GM19351 (cell line): ENCODE measurements around the gene VILL.

Experiments used
- ATAC-seq: cut with Tn5 transposase; IDR thresholded peaks from one replicate; pipeline ENCODE4 v1.9.1; 2021; ENCODE audit warnings: mild to moderate bottlenecking, moderate library complexity; ENCODE audit not compliant: unreplicated experiment

Gene VILL

DNA sequence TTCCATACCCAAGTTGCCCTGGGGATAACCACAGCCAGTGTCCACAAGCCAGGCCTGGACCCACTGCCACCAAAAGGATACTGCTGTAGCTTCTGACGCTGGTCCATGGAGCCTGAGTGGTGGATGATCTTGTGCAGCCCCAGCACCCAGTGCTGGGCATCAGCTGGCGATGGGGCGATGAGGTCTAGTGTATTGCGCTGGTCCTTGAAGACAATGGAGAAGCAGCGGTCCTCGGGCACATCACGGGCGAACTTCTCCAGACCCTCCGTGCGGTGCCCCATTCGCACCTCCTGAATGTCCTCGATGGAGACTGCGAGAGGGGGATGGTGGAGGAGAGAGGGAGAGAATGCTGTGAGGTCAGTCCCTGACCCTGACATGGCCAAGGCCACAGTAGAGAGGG, 25.8 kb downstream of the VILL start:
- no peak for ATAC-seq

DNA sequence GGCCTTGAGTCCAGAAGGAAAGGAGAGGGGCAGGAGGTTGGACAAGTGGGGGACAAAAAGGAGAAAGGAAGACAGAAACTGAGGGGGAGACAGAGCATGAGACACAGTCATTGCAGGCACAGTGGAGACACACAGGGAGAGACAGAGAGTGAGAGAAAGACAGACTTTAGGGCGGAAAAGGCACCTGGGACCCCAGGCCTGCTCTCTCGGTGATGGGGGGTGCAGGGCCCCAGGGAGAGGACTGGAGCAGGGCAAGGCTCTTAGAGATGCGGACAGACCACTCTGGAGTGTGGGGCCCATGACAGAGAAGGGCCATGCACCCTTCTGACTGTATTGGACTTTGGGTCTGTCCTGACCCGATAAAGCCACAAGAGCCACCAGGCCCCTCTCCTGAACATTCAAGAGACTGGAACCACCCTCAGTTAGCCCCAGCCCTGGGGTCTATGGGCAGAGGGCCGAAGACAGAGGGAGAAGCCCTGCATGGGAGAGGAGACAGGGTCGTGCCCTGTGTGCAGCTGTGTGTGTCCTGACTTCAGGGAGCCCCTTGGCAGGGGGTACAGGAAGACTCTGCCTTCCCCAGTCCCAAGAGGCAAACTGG, 26.4 kb downstream of the VILL start:
- ATAC-seq, result no peak

DNA sequence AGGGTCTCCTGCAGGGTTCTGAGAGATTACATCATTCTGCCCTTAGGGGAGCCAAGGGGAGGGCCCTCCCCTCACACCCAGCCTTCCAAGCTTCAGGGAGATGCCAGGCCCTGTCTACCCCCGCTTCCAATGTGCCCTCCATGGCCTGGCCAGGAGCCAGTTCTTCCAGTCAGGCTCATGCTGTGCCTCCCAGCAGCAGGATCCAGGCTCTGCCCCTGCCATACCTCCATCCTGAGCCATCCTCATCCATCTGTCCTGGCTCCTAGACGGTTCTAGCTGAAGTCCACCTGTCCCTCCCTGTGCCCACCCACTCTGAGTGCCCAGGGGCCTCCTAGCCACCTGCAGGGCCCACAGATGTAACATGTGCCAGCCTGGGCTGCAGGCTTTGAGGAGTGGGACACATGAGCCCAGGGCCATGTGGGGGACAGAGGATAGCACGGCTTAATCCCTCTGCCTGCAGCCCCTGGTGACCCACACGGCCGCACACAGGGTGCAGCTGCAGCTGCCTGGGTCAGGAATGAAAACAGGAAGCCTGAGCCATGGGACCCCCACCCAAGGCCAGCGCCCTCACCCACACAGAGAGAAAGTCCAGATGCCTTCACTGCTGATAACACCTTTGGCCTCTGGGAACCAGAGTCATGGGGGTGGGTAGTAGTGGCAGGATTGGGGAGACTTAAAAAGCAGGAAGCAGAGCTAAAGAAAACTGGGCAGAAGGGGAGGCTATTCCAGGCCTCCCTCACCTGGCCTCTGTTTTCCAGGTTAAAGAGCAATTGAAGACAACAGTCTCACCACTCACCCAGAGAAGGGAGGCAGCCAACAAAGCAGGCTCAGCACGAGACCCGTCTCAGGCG, 27.1 kb downstream of the VILL start:
- no peak for ATAC-seq

DNA sequence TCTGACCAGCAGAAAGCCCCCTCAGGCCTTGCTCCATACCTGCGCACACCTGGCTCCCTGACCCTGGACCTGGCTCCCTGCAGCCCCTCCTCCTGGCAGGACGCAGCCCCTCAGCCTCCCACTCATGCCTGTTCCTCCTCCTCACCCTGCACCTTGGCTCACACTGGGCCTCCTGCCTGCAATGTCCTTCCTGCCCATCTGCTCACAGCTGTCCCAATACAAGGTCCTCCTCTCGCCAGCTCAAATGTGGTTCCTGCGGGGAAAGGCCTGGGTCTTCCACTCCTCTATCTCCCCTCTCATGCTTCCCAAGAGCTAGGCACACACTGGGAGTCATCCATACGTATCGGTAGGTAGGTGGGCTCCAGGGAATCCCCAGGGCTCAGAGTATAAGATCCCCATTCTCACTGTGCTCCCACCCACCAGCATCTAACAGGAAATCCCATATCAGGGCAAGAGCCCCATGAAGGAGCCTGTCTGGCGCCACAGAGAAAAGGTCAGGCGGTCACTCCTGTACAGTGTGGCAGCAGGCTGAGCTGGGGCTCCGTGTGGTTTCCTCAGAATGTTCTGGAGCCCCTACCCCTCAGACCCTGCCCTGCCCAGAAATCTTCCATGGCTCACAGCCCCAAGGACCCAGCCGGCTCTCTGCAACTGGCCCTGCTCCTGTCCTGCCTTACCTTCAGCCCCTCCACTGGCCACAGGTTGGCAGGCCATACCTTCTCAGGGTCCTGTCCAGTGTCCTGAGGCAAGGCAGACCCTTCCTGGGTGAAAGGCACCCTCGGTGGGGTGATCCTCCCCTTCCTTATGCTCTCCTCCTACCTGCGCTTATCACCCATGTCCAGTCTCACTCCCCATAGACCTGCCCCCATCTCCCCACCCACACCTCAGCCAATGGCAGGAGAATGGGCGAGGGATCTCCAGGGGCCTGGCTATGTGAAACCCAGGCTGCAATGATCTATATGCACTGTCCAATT, 28.0 kb downstream of the VILL start:
- no peak for ATAC-seq

DNA sequence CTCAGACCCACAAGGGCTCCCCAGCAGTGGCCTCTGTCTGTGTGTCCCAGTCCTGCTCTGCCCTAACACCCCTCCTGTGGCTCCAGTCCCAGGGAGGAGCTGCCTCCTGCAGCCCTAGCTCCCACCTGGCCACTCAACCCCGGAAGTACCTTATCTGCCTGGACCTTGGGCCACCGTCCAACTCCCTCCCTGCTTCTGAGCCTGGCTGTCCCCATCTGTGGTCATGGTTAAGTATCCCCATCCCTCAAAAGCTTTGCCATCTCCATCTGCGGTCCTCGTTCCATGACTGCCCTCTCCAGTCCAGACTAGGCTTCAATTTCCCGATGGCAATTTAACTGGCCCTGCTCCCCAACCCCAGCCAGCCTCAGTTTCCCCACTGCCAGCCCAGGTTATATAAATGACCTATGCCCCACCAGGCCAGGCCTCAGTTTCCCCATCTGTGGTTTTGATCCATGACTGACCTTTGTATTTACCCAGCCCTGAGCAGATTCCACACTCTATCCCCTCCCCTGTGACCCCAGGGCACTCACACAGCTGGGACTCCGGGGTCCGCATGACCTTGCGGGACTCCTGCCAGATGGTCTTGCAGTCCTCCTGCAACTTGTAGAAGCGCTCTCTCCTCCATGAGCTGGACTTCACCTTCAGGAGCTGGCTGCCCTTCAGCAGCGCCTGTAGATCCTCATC, 29.2 kb downstream of the VILL start:
- ATAC-seq, result no peak

DNA sequence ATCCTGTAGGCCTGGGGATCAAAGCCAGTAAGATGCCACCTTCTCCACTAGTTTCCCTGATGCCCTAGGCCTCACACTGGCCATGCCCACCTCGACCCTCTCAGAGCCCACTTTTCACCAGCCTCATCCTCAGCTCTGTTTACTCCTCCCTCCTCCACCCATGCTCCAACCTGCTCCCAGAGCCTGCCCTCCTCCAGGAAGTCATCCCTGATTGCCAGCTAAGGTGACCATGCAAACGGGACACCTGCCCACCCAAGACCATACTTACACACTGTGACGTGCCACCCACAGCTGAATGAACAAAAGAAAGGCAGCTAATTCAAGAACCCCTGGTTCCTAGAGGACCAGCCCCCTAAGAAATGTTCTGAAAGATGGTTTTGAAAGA, 29.7 kb downstream of the VILL start:
- ATAC-seq, result no peak

DNA sequence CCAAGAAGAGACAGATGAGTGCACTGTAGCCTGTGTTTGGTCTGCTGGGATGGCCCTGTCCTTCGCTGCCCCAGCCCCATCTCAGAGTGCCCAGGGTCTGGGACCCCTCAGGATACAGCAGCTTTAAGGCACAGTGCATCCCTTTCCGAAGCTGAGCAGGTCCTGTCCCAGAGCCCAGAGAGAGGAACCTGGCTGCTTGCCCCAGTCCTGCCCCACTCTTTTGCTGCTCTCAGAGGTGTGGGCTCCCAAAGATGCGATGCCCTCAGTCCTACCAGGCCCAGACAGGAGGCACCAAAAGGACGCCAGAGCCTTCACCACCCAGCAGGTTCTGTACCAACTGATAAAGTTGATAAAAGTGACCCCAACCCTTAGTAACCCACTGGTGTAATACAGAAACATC, 30.6 kb downstream of the VILL start:
- no peak for ATAC-seq

DNA sequence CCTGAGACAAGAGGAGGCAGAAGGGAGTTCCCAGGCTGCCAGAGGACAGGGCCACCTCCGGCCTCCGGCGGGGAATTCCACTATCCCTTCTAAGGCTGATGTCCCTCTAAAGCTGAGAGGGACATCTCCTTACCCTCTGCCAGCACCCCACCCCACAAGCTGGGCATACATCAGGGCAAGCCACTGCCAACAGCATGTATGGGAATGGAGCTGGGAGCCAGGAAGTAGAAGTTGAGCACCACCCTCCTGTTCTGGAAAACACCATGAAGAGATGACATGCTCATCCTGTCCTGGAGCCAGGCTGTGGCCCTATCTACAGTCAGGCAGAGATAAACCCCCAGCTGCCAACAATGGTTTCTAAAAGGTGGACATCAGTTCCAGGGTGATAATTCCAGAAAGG, 31.7 kb downstream of the VILL start:
- no peak for ATAC-seq

DNA sequence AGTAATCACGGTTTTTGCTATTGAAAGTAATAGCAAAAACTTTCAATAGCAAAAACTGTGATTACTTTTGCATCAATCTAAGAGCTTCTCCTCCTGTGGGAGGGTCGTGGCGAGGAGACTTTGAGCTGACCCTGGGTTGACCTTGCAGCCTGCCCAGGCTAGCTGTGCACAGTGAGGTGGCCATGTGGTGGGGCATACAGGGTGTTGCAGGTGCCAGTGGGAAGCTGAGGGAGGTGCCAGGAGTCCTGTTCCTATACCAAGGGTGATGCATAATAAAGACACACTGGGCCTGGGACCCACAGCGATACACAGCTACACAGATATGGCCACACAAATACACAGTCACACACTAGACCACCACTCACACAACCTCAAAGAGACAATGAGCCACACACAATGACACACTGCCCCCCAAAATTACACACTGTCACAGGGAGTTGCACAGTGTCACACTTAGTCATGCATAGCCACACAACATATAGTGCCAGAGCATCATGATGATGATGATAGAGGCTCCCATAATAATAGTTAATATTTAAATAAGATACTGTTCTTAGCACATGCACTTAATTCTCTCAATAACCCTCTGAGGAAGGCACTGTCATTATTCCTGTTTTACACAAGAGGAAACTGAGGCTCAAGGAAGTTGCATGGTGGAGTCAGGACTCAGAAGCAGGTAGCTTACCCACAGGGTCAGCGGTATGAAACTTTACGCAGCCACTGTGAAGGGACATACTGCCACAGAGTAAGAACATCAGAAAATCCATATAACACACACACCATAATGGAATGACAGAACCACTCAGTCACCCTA, 32.5 kb downstream of the VILL start:
- ATAC-seq, result no peak

DNA sequence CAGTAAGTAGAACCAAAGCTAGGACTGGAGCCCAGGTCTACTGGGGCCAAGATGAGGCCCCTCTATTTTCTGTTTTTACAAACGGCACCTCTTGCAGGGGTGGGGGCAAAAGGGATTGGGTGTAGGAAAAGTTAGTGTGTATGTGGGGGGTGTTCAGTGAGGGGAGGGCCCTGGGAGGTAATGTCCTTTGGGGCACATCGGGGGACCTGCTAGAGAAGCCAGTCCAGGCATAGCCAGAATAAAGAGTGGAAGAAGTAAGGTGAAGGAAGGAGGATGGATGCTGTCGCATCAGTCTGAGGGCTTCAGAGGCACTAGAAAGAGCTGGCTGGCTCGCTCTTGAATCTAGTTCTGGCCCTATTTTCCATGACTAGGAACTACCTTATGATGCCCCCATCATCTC, 36.3 kb downstream of the VILL start:
- ATAC-seq, result no peak

DNA sequence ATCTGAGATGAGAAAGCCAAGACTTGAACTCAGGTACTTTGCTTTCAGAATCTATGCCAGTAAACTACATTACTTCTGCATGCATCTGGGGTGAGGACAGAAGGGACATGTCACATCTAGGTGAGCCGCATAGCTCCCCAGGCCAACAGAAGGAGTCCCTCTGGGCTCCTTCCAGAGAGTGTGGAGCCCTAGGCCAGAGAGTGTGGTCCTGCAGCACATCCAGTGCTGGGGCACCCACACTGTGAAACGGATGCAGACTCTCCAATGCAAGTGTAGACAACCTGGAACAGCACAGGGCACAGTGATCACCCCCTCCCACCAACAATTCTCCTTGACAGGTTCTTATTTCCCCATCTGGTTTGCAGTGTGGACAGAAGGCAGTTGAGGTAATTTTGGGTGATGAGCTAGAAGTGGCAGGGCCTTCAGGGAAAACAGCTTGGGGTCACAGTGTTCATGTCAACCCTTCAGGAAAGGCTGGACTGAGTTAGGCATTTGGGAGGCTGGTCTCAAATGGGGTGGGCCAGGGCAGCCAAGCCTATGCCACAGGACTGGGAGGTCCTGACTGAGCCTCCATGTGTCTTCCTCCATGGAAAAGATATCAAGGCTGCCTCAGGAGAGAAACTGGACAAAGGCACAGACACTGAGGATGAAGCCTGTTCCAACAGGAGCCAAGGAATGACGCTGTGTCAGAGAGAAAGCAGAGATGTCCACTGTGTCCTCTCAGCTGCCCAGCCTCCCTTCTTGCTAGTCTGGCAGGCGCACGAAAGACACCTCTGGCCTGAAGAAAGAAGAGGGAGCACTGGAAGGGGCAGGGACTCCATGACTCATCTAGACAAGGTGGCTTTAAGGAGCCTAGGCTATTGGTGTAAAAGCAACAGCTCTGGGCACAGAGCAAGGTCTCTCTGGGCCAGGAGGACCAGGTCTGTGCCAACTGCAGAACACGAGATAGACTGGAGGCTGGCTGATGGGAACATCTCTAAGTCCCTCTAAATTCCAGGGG, 37.2 kb downstream of the VILL start:
- no peak for ATAC-seq

DNA sequence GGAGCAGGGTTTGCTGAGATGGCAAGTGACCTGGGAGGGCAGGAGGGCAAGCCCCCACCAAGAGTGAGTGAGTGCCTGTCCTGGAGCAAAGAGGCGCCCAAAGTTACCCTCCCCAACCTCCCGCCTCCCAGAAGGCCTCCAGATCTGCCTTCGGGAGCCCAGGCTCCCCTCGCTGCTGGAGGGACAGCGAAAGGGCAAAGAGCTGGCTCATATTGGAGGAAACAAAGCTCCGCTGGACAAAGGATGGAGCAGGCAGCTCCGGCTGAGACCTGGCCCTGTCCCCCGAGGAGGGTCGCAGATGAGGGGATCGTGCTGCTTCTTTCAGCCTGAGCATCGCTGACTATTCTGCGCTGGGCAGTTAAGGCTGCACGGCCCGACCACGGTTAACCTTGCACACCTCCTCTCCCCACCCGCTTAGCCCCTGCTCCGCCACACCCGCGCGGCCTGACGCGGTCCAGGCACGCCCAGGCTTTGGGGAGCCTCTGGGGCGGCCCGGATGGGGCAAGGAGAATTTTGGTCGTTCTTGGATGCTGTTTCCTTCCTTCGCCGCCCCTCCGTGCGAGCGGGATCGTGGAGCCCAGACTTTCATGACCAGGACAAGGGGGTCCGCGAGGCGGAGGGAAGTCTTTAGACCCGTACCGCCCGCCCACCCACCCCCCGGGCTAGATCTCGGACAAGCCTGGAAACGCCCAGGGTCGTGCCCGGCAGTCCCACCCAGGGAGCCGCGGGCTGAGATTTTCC, 38.2 kb downstream of the VILL start:
- no peak for ATAC-seq

DNA sequence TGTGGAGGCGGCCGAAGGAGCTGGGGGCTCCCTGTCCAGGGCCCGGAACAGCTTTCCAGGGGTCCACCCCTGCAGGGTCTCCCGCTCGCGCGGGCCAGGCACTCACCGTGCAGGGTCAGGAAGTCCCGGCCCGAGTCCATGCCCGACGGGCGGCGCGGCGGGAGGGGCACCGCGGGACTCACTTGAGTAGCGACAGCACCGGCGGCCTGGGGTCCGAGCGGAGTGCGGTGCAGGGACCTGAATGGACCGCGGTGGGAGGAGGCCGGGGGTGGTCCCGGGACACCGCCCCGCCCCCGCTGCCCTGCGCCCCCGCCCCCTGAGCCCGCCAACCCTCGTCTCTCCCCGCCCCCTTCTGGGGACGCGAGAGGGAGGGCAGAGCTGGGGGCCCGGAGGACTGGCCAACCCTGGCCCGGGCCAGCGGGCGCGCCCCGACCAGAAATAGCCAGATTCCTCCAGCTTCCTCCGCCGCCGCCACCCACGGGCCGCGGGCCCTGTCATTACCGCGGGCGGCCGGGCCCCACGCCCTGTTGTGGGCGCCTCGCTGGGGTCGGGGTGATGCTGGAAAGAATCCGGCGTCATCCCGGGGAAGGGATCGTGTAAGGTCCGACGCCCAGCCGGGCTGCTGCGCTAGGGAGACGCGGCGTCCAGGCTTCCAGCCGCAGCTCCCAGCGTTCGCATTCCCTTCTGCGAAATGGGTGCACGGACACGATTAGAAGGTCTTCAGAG, 39.0 kb downstream of the VILL start, which contains the start of gene PLCD1:
PLCD1 (minus strand) TSS at position 243 of the 726 bp plus-strand sequence; CDS start at position 140, 103 bp downstream.
- no peak for ATAC-seq

DNA sequence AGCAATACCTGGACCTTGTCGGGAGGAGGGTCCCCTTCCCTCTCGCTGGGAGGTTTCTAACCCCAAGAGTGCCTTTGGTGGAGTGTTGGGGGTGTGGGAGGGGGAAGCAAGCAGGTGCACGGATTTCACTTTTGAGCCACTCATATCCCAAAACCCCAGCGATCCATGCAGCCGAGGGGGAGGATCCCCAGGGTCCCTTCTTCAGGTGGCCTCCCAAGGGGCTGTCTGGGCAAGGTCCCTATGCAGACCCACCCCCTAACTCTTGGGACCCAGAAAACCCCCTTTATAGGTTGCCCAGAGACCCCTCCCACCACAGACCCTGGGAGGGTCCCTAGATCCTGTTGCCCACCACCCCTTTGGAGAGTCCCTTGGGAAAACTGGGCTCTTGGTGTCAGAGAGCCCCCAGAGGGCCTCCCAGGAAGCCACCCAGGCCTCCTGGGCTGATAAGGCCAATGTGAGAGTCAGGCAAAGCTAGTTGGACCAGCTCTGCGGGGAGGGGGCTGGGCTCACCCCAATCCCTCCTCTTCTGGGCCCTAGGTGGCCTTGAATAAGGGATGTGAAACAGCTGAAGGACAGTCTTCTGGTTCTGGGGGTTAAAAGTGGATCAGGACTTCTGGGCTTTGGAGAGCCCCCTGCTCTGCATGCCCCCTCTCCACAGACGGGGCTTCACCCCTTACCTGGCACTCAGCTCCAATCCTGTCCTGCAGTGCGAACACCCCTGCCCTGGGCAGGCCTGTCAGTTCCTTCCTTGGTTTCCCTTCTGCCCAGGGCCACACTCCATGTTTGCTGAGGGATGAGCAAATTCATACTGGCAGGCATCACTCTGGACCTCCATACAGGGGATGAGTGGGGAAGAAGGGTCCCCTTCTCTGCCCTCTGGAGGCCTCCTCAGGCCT, 39.8 kb downstream of the VILL start:
- no peak for ATAC-seq

DNA sequence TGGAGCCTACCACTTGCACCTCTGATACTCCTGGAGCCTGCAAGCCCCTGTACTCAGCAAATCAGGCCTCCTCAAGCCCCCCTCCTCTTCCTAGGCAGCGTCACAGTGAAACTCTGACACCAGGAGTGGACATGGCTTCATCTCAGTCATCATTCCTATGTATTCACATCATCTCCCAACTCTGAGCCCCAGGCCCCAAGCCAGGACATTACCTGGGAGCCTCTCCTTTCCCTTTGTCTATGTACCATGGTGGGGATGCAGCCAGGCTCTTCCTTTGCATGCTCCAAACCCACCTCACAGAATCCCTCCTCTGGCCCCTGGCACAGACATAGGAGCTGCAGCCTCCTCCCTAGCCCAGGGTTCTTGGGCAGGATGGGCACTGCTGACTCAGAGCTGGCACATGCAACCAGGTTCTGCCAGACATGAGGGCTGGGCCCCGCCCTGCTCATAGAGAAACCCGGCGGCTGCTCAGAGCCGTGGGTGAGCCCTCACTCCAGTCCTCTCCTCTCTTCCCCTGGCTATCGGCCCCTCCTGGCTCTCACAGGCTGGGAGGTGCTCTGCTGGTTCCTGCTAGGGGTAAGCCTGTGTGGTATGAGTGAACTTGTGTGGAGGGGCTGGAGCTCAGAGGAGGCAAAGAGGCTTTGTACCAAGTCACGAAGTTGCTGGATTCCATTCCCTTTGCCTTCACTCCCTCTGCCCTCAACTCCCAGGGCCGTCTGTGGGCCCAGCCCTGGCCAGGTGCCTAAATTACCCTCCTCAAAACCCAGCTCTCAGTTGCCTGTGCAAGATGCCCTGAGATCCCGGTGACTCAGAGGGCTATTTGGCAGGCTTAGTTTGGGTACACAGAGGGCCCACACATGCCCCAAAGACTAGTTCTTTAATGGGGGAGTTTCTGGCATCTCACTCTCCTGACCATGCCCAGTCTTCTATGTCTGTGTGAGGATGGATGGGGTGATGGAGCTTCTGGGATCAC, 40.7 kb downstream of the VILL start:
- no peak for ATAC-seq
